Measurements from ENCODE around the gene SEMA6D.

SEMA6D gene

GRCh38 chr15:47678040-47678439 is 39.3 kb upstream of the SEMA6D start:
- no peak for TF ChIP-seq CTCF (IDR thresholded peaks at IDR 0.05; ENCODE audit: low read depth, low read length)
- peak in 1 of 2 donors; percentile 3 for DNase-seq (ENCODE audit: low read depth in 2 of 2)
- no peak overlapping the region for H3K4me3 ChIP-seq (replicated peaks in 1 of 2; ENCODE audit: low read depth in 2 of 2, low read length in 2 of 2)

- no peak overlapping the region for H3K4me3 ChIP-seq (replicated peaks in 1 of 2; ENCODE audit: low read depth in 2 of 2, low read length in 2 of 2)
- no peak for DNase-seq (ENCODE audit: low read depth in 2 of 2)
- no peak for TF ChIP-seq CTCF (IDR thresholded peaks at IDR 0.05; ENCODE audit: low read depth, low read length)
Measured at GRCh38 chr15:47682661-47683060, 34.6 kb upstream of the SEMA6D start.

DNA sequence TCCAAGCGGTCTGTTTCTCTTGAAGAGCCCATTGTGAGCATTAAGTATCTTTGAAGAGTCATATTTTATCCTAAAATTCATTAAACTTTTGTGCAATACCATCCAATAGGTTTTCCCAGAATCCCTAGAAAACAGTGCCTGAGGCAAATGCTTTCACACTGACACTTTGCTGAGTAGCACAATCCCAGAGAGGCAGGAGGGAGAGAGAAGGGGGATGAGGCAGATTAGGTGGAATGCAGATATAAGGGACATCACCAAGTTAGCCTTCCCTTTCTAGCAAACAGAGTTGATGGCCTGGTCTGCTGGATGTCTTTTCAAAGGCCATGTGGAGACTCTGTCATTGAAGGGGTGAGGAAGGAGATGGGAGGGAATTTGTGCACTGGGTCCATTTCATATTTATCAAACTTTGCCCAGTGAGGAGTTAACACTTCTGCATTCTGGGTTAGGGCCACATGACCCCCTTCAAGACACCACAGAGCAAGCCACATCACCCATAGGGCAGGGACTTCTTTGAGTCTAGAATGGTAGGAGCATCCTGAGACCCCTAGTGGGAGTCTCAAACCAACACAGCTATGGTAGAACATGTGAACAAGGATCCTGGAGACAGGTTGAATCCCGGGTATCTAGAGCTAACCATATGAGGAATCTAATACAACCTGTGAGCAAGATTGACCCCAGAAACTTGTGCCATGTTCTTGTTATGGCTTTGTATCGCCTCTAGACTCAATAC is 32.0 kb upstream of the SEMA6D start:
- H3K4me3 ChIP-seq (replicated peaks in 1 of 2; ENCODE audit: low read depth in 2 of 2, low read length in 2 of 2) = no peak overlapping the region
- no peak for TF ChIP-seq CTCF (IDR thresholded peaks at IDR 0.05; ENCODE audit: low read depth, low read length)
- no peak for DNase-seq (ENCODE audit: low read depth in 2 of 2)

DNA sequence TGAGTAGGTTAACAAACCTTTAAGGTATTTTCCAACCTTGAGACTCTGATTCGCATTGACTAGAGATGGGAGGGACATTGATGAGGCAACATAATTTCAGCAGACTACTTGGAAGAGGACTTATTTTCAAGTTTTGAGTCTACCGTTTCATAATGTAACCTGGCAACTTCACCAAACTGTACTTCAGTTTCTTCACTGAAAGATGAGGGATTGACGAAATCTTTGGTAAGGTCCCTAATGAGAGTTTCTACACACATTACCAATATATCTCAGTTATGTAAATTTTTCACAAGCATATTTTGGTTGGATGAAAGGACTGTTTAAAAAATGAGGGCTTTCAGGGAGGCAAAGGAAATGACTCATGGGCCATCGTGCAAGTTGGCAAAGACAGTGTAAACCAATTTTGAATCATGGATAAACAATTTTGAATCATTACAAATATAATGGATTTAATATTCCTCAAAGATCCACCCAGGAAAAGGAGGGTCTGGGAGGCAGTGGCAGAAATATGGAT is 28.7 kb upstream of the SEMA6D start:
- H3K4me3 ChIP-seq (replicated peaks in 1 of 2; ENCODE audit: low read depth in 2 of 2, low read length in 2 of 2) = no peak overlapping the region
- peak; percentile 16 to 82 for DNase-seq (ENCODE audit: low read depth in 2 of 2)
- no peak for TF ChIP-seq CTCF (IDR thresholded peaks at IDR 0.05; ENCODE audit: low read depth, low read length)

- no peak for TF ChIP-seq CTCF (IDR thresholded peaks at IDR 0.05; ENCODE audit: low read depth, low read length)
- no peak for DNase-seq (ENCODE audit: low read depth in 2 of 2)
- no peak overlapping the region for H3K4me3 ChIP-seq (replicated peaks in 1 of 2; ENCODE audit: low read depth in 2 of 2, low read length in 2 of 2)
Measured at GRCh38 chr15:47689660-47690059, 27.6 kb upstream of the SEMA6D start.

DNA sequence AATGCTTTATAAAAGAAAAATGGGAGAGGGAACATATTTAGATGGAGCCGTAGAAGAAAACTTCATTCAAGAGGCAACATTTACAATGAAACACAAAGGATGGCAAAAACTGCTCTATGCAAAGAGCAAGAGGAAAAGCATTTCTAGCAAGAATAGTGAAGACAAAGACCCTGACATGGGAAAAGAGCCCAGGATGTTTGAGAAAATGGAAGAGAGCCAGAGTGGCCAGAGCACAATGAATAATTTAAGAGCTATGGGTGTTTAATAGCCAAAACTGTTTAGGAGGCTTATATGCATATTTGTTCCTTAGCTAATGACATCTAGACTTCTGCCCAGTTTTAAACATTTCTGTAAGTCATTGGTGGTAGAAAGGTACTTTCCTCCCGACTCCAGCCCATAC is 25.4 kb upstream of the SEMA6D start:
- no peak for TF ChIP-seq CTCF (IDR thresholded peaks at IDR 0.05; ENCODE audit: low read depth, low read length)
- H3K4me3 ChIP-seq (replicated peaks in 1 of 2; ENCODE audit: low read depth in 2 of 2, low read length in 2 of 2) = no peak overlapping the region
- DNase-seq (ENCODE audit: low read depth in 2 of 2) = no peak

DNA sequence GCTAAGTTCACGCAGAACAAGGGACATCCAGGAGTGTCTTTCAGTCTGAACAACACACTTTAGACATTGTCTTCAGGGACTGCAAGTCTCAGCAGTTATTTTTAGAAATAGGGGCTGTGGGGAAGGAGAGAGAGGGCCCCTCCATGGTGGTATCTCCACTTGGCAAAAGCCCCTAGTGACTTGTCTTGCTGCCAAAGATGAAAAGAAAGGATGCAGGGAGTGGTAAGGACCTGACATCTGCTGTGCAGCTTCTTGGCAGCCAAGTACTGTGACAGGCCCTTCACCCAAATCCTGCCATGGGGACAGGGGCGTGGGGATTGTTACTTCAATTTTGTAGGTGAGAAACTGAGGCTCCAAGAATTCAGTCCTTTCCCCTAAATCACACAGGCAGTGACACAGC is 21.0 kb upstream of the SEMA6D start:
- no peak overlapping the region for H3K4me3 ChIP-seq (replicated peaks in 1 of 2; ENCODE audit: low read depth in 2 of 2, low read length in 2 of 2)
- no peak for TF ChIP-seq CTCF (IDR thresholded peaks at IDR 0.05; ENCODE audit: low read depth, low read length)
- no peak for DNase-seq (ENCODE audit: low read depth in 2 of 2)
